PC-9 (cell line): ENCODE measurements around the gene DNAH14. TPM values are rescaled to one million over a fixed set of nuclear protein-coding genes. Genes with fewer than 3 reads are reported as not detected.
"Not testable (repeated sequence)": the region's sequence is repeated elsewhere in the genome, so short reads cannot be mapped to it uniquely, and the experiment has no call there.

Source experiments
- BruUV-seq: library from RNA; stranded (reverse); fragments of 400-500 nt; replicated peaks from 2 replicates; lab custom pipeline; 2021; lab: Mats Ljungman, UMichigan
- CTCF ChIA-PET: fragments of 300-600 bp; sonication (Branson Sonifier 250); formaldehyde crosslinking; loops from one replicate; lab custom pipeline; 2022; ENCODE audit warnings: antibody characterized with exemption; lab: Charles Lee
- POLR2A ChIA-PET: fragments of 300-600 bp; sonication (Branson Sonifier 250); formaldehyde crosslinking; loops from one replicate; lab custom pipeline; 2022; ENCODE audit warnings: antibody characterized with exemption; ENCODE audit not compliant: unreplicated experiment; lab: Charles Lee
- DNase-seq, 2 experiments: peaks; one replicate each; pipeline versions ENCODE4 v3.0.0 to v3.0.0-alpha.2; 2015 to 2022; ENCODE audit warnings: mixed read lengths in 1 of 2
- H2AFZ ChIP-seq: fragments of 200-600 bp; sonication (generic); 2 replicates; pipeline ENCODE4 v1.8.1; 2017; ENCODE audit warnings: antibody characterized with exemption
- H3F3A ChIP-seq: fragments of 200-600 bp; sonication (generic); 2 replicates; pipeline ENCODE4 v1.8.1; 2017; ENCODE audit warnings: antibody characterized with exemption, mild to moderate bottlenecking, low read depth; ENCODE audit not compliant: insufficient read depth
- H3K27ac ChIP-seq: fragments of 200-600 bp; sonication (generic); 2 replicates; pipeline ENCODE4 v1.6.1; 2016; ENCODE audit warnings: mixed run types
- H3K27me3 ChIP-seq: fragments of 200-600 bp; sonication (generic); 2 replicates; pipeline ENCODE4 v1.6.1; 2016; ENCODE audit warnings: low read depth, mixed run types; ENCODE audit not compliant: insufficient read depth
- H3K36me3 ChIP-seq: fragments of 200-600 bp; sonication (generic); 2 replicates; pipeline ENCODE4 v1.6.1; 2016; ENCODE audit warnings: low read depth, mixed run types
- H3K4me1 ChIP-seq: fragments of 200-600 bp; sonication (generic); replicated peaks from 2 replicates; pipeline ENCODE4 v1.6.1; 2016; ENCODE audit warnings: mixed run types; ENCODE audit not compliant: insufficient read depth
- H3K4me2 ChIP-seq: fragments of 200-600 bp; sonication (generic); 2 replicates; pipeline ENCODE4 v1.6.1; 2017; ENCODE audit warnings: mixed run types
- H3K4me3 ChIP-seq: fragments of 200-600 bp; sonication (generic); 2 replicates; pipeline ENCODE4 v1.6.1; 2016; ENCODE audit warnings: mixed run types
- H3K79me2 ChIP-seq: fragments of 200-600 bp; sonication (generic); 2 replicates; pipeline ENCODE4 v1.6.1; 2017; ENCODE audit warnings: low read depth, mixed run types
- H3K9me2 ChIP-seq: fragments of 200-600 bp; sonication (generic); 2 replicates; pipeline ENCODE4 v1.8.1; 2017; ENCODE audit warnings: mild to moderate bottlenecking; ENCODE audit not compliant: insufficient read depth
- H3K9me3 ChIP-seq: fragments of 200-600 bp; sonication (generic); 2 replicates; pipeline ENCODE4 v1.8.1; 2016; ENCODE audit warnings: low read depth; ENCODE audit not compliant: insufficient read depth
- H4K20me1 ChIP-seq: fragments of 200-600 bp; sonication (generic); 2 replicates; pipeline ENCODE4 v1.8.1; 2017; ENCODE audit not compliant: insufficient read depth
- EZH2 ChIP-seq: fragments of 200-600 bp; sonication (generic); IDR thresholded peaks from 2 replicates; pipeline ENCODE4 v1.8.0; 2017; ENCODE audit warnings: antibody characterized with exemption, low read depth
- intact Hi-C: fragments of 100-400 bp; cut with micrococcal nuclease; formaldehyde crosslinking; loops from one replicate; pipeline ENCODE4 v1.10.0; 2022; ENCODE audit not compliant: unreplicated experiment
- total RNA-seq: library from RNA; stranded (reverse); gene quantifications from 2 replicates; pipeline ENCODE4 v1.2.3, GENCODE V29; 2021
- TF ChIP-seq, protein P1 (sequence below): fragments of 200-600 bp; sonication (generic); conservative IDR thresholded peaks from 2 replicates; pipeline ENCODE4 v1.6.1; 2017; ENCODE audit warnings: mixed run types, antibody characterized with exemption, mild to moderate bottlenecking, moderate library complexity

Gene DNAH14
- total RNA-seq, 1 experiment from 2014 or later, result 48.8 TPM

DNA sequence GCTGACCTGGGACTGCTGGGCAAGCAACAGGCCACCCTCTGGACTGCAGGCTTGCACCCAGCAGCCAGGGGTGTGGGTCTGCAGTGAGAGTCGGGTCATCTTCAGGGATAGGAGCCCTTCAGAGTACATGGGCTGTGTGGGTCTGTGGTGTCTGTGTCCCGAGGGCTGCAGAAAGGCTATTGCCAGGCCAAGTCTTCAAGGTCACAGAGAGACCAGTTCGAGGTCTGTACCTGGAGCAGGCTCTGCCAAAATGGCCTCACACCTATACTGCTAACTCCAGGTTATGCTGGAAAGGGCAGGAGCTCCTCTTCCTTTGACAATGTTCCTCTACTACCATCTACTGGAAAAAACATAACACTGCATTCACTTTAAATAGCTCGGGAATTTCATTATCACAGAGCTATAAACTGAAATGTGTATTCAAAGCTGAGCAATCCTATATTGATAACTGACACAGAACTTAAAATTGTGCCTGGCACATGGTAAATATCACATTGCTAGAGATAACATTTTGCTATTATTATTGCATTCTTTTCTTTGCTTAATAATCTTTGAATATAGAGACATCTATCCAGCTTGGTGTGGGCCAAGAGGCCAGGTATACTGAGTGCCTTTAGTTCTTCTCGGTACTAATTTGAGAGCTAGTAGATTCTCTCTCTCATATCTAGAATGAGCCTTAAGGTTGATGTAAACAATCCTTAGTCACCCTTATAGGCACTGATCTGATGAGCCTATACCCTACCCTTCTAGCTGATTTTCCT lies 6.9 kb upstream of the DNAH14 start:
- POLR2A ChIA-PET, result interaction anchor here (0.5 to 0.6 kb wide), 3 partner anchors 366 to 560 kb away, joined by 3 to 5 read pairs (median 4); no protein-coding TSS in a partner anchor
- DNase-seq, result peak; percentile 16 to 51

DNA sequence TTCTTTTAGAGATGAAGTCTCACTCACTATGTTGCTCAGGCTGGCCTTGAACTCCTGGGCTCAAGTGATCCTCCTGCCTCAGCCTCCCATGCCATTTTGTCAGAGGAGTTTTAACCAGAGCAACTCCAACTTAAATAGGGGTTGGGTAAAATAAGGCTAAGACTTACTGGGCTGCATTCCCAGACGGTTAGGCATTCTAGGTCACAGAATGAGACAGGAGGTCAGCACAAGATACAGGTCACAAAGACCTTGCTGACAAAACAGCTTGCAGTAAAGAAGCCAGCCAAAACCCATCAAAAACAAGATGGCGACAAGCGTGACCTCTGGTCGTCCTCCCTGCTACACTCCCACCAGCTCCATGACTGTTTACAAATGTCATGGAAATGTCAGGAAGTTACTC lies 5.7 kb upstream of the DNAH14 start:
- Histone ChIP-seq H3K36me3 (no peaks in the 10 kb centered on the region), H3K4me3 (no peak overlapping the region), H3F3A (0 out of 2 replicates have a peak, but pooled peaks cover 5% of the 10 kb centered on the region), H2AFZ (no peak overlapping the region), H3K4me2 (no peak overlapping the region), H3K9me2 (no peaks in the 10 kb centered on the region), H3K27ac (no peak overlapping the region), H3K79me2 (no peaks in the 10 kb centered on the region), H4K20me1 (no peaks in the 10 kb centered on the region), H3K9me3 (no peaks in the 10 kb centered on the region; the same call in 1 of the 2 replicates), H3K4me1 (peaks cover 4% of the 10 kb centered on the region), H3K27me3 (no peaks in the 10 kb centered on the region)
- TF ChIP-seq, protein P1, sequence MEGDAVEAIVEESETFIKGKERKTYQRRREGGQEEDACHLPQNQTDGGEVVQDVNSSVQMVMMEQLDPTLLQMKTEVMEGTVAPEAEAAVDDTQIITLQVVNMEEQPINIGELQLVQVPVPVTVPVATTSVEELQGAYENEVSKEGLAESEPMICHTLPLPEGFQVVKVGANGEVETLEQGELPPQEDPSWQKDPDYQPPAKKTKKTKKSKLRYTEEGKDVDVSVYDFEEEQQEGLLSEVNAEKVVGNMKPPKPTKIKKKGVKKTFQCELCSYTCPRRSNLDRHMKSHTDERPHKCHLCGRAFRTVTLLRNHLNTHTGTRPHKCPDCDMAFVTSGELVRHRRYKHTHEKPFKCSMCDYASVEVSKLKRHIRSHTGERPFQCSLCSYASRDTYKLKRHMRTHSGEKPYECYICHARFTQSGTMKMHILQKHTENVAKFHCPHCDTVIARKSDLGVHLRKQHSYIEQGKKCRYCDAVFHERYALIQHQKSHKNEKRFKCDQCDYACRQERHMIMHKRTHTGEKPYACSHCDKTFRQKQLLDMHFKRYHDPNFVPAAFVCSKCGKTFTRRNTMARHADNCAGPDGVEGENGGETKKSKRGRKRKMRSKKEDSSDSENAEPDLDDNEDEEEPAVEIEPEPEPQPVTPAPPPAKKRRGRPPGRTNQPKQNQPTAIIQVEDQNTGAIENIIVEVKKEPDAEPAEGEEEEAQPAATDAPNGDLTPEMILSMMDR, result no peak
- no peak for TF ChIP-seq EZH2
- intact Hi-C loops, result loop anchor here (2.0 to 10.0 kb wide), 4 partner anchors 71 to 1219 kb away; no protein-coding TSS in a partner anchor
- DNase-seq, result no peak
- CTCF ChIA-PET, result no interaction called here
- no TSS peak for BruUV-seq
- POLR2A ChIA-PET, result no interaction called here

More for the DNA sequence above, 6.9 kb upstream of the DNAH14 start:
- intact Hi-C loops, result loop anchor here (1.0 to 10.0 kb wide), 6 partner anchors 70 to 1218 kb away; no protein-coding TSS in a partner anchor
- no peaks in the 10 kb centered on the region for H3K27me3 ChIP-seq
- H3F3A ChIP-seq, result 0 out of 2 replicates have a peak, but pooled peaks cover 5% of the 10 kb centered on the region
- no peaks in the 10 kb centered on the region for H3K9me2 ChIP-seq
- H4K20me1 ChIP-seq, result no peaks in the 10 kb centered on the region
- TF ChIP-seq, protein P1, result peak; percentile 83
- TF ChIP-seq EZH2, result no peak
- no peak overlapping the region for H3K4me2 ChIP-seq
- H3K27ac ChIP-seq, result no peak overlapping the region
- no peak overlapping the region for H2AFZ ChIP-seq
- CTCF ChIA-PET, result interaction anchor here (0.5 to 1.4 kb wide), 19 partner anchors 28 to 1789 kb away, joined by 3 to 18 read pairs (median 3); no protein-coding TSS in a partner anchor
- no peaks in the 10 kb centered on the region for H3K36me3 ChIP-seq
- no TSS peak for BruUV-seq
- H3K4me1 ChIP-seq, result no peaks in the 10 kb centered on the region
- no peaks in the 10 kb centered on the region; the same call in 1 of the 2 replicates for H3K9me3 ChIP-seq
- no peaks in the 10 kb centered on the region for H3K79me2 ChIP-seq
- H3K4me3 ChIP-seq, result no peak overlapping the region

DNA sequence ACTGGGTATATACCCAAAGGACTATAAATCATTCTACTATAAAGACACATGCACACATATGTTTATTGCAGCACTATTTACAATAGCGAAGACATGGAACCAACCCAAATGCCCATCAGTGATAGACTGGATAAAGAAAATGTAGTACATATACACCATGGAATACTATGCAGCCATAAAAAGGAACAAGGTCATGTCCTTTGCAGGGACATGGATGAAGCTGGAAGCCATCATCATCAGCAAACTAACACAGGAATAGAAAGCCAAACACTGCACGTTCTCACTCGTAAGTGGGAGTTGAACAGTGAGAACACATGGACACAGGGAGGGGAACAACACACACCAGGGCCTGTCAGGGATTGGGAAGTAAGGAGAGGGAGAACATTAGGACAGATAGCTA lies 1.8 kb upstream of the DNAH14 start:
- DNase-seq, H3F3A ChIP-seq, BruUV-seq, H2AFZ ChIP-seq, POLR2A ChIA-PET, H3K27ac ChIP-seq, H3K4me3 ChIP-seq, H4K20me1 ChIP-seq, H3K36me3 ChIP-seq, H3K27me3 ChIP-seq, CTCF ChIA-PET, H3K4me1 ChIP-seq, H3K9me2 ChIP-seq, H3K4me2 ChIP-seq: not testable (repeated sequence)
- intact Hi-C loops, result loop anchor here (10.0 kb wide), 1 partner anchor 1223 kb away; no protein-coding TSS in a partner anchor
- H3K9me3 ChIP-seq, result peaks cover 13% of the 10 kb centered on the region
- peaks cover 25% of the 10 kb centered on the region for H3K79me2 ChIP-seq
